ENCODE data around the gene SLC2A3. TPM values are rescaled to one million over a fixed set of nuclear protein-coding genes. Genes with fewer than 3 reads are reported as not detected.
"Not testable (repeated sequence)": the region's sequence is repeated elsewhere in the genome, so short reads cannot be mapped to it uniquely, and the experiment has no call there.

The SLC2A3 gene
- polyA plus RNA-seq, 2 donors, result 1.2 to 2.1 TPM

GRCh38 chr12:7902416-7902815 lies 33.6 kb downstream of the SLC2A3 start:
- not testable (repeated sequence) for H3K4me3 ChIP-seq (ENCODE audit: low read depth in 1 of 2, low read length in 2 of 2); H3K27me3 ChIP-seq (ENCODE audit: control insufficient read depth in 1 of 2, insufficient read depth in 2 of 2, low read length in 2 of 2); H3K9me3 ChIP-seq (ENCODE audit: control insufficient read depth in 2 of 2, insufficient read depth in 1 of 2, low read depth in 1 of 2, low read length in 1 of 2); H3K36me3 ChIP-seq (ENCODE audit: control insufficient read depth in 2 of 2, insufficient read depth in 2 of 2, low read length in 1 of 2); H3K4me1 ChIP-seq (ENCODE audit: control insufficient read depth in 2 of 2, insufficient read depth in 2 of 2, low read length in 1 of 2); H3K27ac ChIP-seq (ENCODE audit: low read depth in 2 of 2, low read length in 1 of 2)
- WGBS, 2 donors, result 72 to 82% methylated on average over 8 of the region's 8 CpGs

DNA sequence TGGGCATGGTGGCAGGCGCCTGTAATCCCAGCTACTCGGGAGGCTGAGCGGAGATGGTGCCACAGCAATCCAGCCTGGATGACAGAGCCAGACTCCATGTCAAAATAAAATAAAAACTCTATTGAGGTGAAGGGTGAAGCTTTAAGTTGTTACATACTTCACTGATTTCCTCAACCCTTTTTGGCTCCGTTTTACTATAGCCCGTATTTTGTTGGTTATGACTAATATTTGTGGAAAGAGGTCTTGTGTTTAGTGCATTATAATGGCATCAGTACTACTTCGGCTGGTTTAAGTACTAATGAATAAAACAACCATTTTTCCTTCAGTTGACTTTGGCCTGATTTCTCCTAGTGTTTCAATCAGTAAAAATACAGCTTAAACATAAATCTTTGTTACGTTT lies 36.2 kb downstream of the SLC2A3 start:
- no peaks in the 10 kb centered on the region for H3K36me3 ChIP-seq (ENCODE audit: control insufficient read depth in 2 of 2, insufficient read depth in 2 of 2, low read length in 1 of 2)
- no peak overlapping the region for H3K27ac ChIP-seq (ENCODE audit: low read depth in 2 of 2, low read length in 1 of 2)
- 77 to 83% methylated on average over 7 of the region's 7 CpGs for WGBS, 2 donors

DNA sequence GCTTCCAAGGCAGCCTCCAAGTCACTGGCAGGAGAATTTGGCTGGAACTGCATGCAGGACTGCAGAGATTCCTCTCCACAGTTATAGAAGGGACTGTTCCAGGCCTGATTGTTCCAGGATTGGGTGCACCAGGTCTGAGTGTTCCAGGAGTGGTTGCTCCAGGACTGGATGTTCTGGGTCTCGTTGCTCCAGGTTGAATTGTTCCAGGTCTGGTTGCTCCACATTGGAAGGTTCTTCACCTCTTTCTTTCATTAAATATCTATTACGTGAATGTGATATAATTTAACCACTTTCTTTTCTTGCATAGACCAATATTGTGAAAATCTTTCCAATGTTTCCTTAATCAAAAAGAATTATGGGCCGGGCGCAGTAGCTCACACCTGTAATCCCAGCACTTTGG lies 39.3 kb downstream of the SLC2A3 start:
- not testable (repeated sequence) for H3K27me3 ChIP-seq (ENCODE audit: control insufficient read depth in 1 of 2, insufficient read depth in 2 of 2, low read length in 2 of 2); H3K9me3 ChIP-seq (ENCODE audit: control insufficient read depth in 2 of 2, insufficient read depth in 1 of 2, low read depth in 1 of 2, low read length in 1 of 2); H3K36me3 ChIP-seq (ENCODE audit: control insufficient read depth in 2 of 2, insufficient read depth in 2 of 2, low read length in 1 of 2); H3K4me1 ChIP-seq (ENCODE audit: control insufficient read depth in 2 of 2, insufficient read depth in 2 of 2, low read length in 1 of 2); H3K4me3 ChIP-seq (ENCODE audit: low read depth in 1 of 2, low read length in 2 of 2); H3K27ac ChIP-seq (ENCODE audit: low read depth in 2 of 2, low read length in 1 of 2)
- 82 to 86% methylated on average over 4 of the region's 4 CpGs for WGBS, 2 donors

More for the DNA sequence above, 36.2 kb downstream of the SLC2A3 start:
- Histone ChIP-seq H3K27me3 (ENCODE audit: control insufficient read depth in 1 of 2, insufficient read depth in 2 of 2, low read length in 2 of 2) (no peaks in the 10 kb centered on the region), H3K9me3 (ENCODE audit: control insufficient read depth in 2 of 2, insufficient read depth in 1 of 2, low read depth in 1 of 2, low read length in 1 of 2) (no peaks in the 10 kb centered on the region), H3K4me3 (ENCODE audit: low read depth in 1 of 2, low read length in 2 of 2) (no peak overlapping the region), H3K4me1 (ENCODE audit: control insufficient read depth in 2 of 2, insufficient read depth in 2 of 2, low read length in 1 of 2) (no peaks in the 10 kb centered on the region)

DNA sequence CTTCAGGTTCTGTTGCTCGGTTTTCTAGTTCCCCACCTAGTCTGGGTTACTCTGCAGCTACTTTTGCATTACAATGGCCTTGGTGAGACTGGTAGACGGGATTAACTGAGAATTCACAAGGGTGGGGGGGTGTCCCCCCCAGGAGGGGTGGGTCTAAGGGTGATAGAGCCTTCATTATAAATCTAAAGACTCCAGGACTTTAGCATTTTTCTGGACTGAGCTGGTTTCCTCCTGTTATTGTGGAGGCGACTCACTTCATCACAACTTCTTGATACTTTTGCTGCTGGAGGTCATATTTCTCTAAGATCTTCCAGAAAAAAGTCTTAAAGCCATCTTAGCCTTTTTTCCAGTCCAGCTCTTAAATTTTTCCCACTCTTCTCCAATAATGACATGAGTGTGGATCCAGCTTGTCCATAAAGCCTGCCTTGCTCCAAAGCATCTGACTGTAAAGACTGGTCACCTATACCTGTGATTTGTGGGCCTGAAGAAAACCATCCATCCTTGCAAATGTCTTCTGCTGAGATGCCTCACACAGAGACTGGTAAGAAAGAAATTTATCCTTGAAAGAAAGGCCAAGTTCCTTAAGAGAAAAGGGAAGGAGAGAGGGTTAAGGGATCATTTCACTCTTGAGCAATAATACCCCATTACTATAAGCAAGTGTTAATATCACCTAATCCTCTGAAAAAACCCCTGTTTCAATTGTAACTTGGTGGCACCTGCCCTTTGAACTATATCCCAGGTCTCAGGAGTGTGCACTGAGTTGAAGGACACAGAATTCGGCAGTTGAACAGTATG lies 43.6 kb downstream of the SLC2A3 start:
- H3K4me3 ChIP-seq (ENCODE audit: low read depth in 1 of 2, low read length in 2 of 2), result no peak overlapping the region
- no peaks in the 10 kb centered on the region for H3K36me3 ChIP-seq (ENCODE audit: control insufficient read depth in 2 of 2, insufficient read depth in 2 of 2, low read length in 1 of 2)
- no peaks in the 10 kb centered on the region for H3K4me1 ChIP-seq (ENCODE audit: control insufficient read depth in 2 of 2, insufficient read depth in 2 of 2, low read length in 1 of 2)
- H3K9me3 ChIP-seq (ENCODE audit: control insufficient read depth in 2 of 2, insufficient read depth in 1 of 2, low read depth in 1 of 2, low read length in 1 of 2), result no peaks in the 10 kb centered on the region
- no peaks in the 10 kb centered on the region for H3K27me3 ChIP-seq (ENCODE audit: control insufficient read depth in 1 of 2, insufficient read depth in 2 of 2, low read length in 2 of 2)
- 82 to 91% methylated on average over 3 to 4 of the region's 4 CpGs for WGBS, 2 donors
- H3K27ac ChIP-seq (ENCODE audit: low read depth in 2 of 2, low read length in 1 of 2), result no peak overlapping the region

GRCh38 chr12:7884689-7885088 lies 51.3 kb downstream of the SLC2A3 start:
- Histone ChIP-seq H3K36me3 (ENCODE audit: control insufficient read depth in 2 of 2, insufficient read depth in 2 of 2, low read length in 1 of 2) (no peaks in the 10 kb centered on the region), H3K27me3 (ENCODE audit: control insufficient read depth in 1 of 2, insufficient read depth in 2 of 2, low read length in 2 of 2) (no peaks in the 10 kb centered on the region), H3K4me1 (ENCODE audit: control insufficient read depth in 2 of 2, insufficient read depth in 2 of 2, low read length in 1 of 2) (no peaks in the 10 kb centered on the region), H3K9me3 (ENCODE audit: control insufficient read depth in 2 of 2, insufficient read depth in 1 of 2, low read depth in 1 of 2, low read length in 1 of 2) (no peaks in the 10 kb centered on the region), H3K4me3 (ENCODE audit: low read depth in 1 of 2, low read length in 2 of 2) (no peak overlapping the region), H3K27ac (ENCODE audit: low read depth in 2 of 2, low read length in 1 of 2) (no peak overlapping the region)
- 19 to 29% methylated on average over 3 of the region's 3 CpGs for WGBS, 2 donors

- H3K4me3 ChIP-seq (ENCODE audit: low read depth in 1 of 2, low read length in 2 of 2); H3K27me3 ChIP-seq (ENCODE audit: control insufficient read depth in 1 of 2, insufficient read depth in 2 of 2, low read length in 2 of 2); H3K36me3 ChIP-seq (ENCODE audit: control insufficient read depth in 2 of 2, insufficient read depth in 2 of 2, low read length in 1 of 2); H3K27ac ChIP-seq (ENCODE audit: low read depth in 2 of 2, low read length in 1 of 2); H3K9me3 ChIP-seq (ENCODE audit: control insufficient read depth in 2 of 2, insufficient read depth in 1 of 2, low read depth in 1 of 2, low read length in 1 of 2); H3K4me1 ChIP-seq (ENCODE audit: control insufficient read depth in 2 of 2, insufficient read depth in 2 of 2, low read length in 1 of 2): not testable (repeated sequence)
- 81 to 89% methylated on average over 4 of the region's 4 CpGs for WGBS, 2 donors
Measured at GRCh38 chr12:7881736-7882120, 54.3 kb downstream of the SLC2A3 start.

- not testable (repeated sequence) for H3K27ac ChIP-seq (ENCODE audit: low read depth in 2 of 2, low read length in 1 of 2); H3K9me3 ChIP-seq (ENCODE audit: control insufficient read depth in 2 of 2, insufficient read depth in 1 of 2, low read depth in 1 of 2, low read length in 1 of 2); H3K36me3 ChIP-seq (ENCODE audit: control insufficient read depth in 2 of 2, insufficient read depth in 2 of 2, low read length in 1 of 2); H3K27me3 ChIP-seq (ENCODE audit: control insufficient read depth in 1 of 2, insufficient read depth in 2 of 2, low read length in 2 of 2); H3K4me1 ChIP-seq (ENCODE audit: control insufficient read depth in 2 of 2, insufficient read depth in 2 of 2, low read length in 1 of 2); H3K4me3 ChIP-seq (ENCODE audit: low read depth in 1 of 2, low read length in 2 of 2)
- 94 to 95% methylated on average over 52 of the region's 52 CpGs for WGBS, 2 donors
Measured at GRCh38 chr12:7880952-7881735, 54.8 kb downstream of the SLC2A3 start.

- Histone ChIP-seq H3K27me3 (ENCODE audit: control insufficient read depth in 1 of 2, insufficient read depth in 2 of 2, low read length in 2 of 2) (no peaks in the 10 kb centered on the region), H3K9me3 (ENCODE audit: control insufficient read depth in 2 of 2, insufficient read depth in 1 of 2, low read depth in 1 of 2, low read length in 1 of 2) (no peaks in the 10 kb centered on the region), H3K36me3 (ENCODE audit: control insufficient read depth in 2 of 2, insufficient read depth in 2 of 2, low read length in 1 of 2) (no peaks in the 10 kb centered on the region), H3K4me3 (ENCODE audit: low read depth in 1 of 2, low read length in 2 of 2) (no peak overlapping the region), H3K4me1 (ENCODE audit: control insufficient read depth in 2 of 2, insufficient read depth in 2 of 2, low read length in 1 of 2) (no peaks in the 10 kb centered on the region), H3K27ac (ENCODE audit: low read depth in 2 of 2, low read length in 1 of 2) (no peak overlapping the region)
- 90 to 92% methylated on average over 3 of the region's 3 CpGs for WGBS, 2 donors
Measured at GRCh38 chr12:7879246-7879645, 56.7 kb downstream of the SLC2A3 start.

GRCh38 chr12:7877420-7877819 lies 58.6 kb downstream of the SLC2A3 start:
- Histone ChIP-seq H3K36me3 (ENCODE audit: control insufficient read depth in 2 of 2, insufficient read depth in 2 of 2, low read length in 1 of 2) (no peaks in the 10 kb centered on the region), H3K4me1 (ENCODE audit: control insufficient read depth in 2 of 2, insufficient read depth in 2 of 2, low read length in 1 of 2) (no peaks in the 10 kb centered on the region)
- WGBS, 2 donors, result 84 to 88% methylated on average over 8 of the region's 8 CpGs

More at GRCh38 chr12:7877420-7877819, 58.6 kb downstream of the SLC2A3 start:
- Histone ChIP-seq H3K27me3 (ENCODE audit: control insufficient read depth in 1 of 2, insufficient read depth in 2 of 2, low read length in 2 of 2) (peaks cover 0 to 3% of the 10 kb centered on the region in 2 donors), H3K4me3 (ENCODE audit: low read depth in 1 of 2, low read length in 2 of 2) (no peak overlapping the region), H3K9me3 (ENCODE audit: control insufficient read depth in 2 of 2, insufficient read depth in 1 of 2, low read depth in 1 of 2, low read length in 1 of 2) (no peaks in the 10 kb centered on the region), H3K27ac (ENCODE audit: low read depth in 2 of 2, low read length in 1 of 2) (no peak overlapping the region)

All from esophagus (tissue), 2 donors.